CD4-positive, alpha-beta T cell treated with Interleukin-21 for 1 hour (primary cell): ENCODE data around the gene DCC.
"Not testable (repeated sequence)": the region's sequence is repeated elsewhere in the genome, so short reads cannot be mapped to it uniquely, and the experiment has no call there.

Source experiments
- DNase-seq: peaks from one replicate; pipeline ENCODE4 v3.0.0-alpha.2; 2020

Gene DCC

DNA sequence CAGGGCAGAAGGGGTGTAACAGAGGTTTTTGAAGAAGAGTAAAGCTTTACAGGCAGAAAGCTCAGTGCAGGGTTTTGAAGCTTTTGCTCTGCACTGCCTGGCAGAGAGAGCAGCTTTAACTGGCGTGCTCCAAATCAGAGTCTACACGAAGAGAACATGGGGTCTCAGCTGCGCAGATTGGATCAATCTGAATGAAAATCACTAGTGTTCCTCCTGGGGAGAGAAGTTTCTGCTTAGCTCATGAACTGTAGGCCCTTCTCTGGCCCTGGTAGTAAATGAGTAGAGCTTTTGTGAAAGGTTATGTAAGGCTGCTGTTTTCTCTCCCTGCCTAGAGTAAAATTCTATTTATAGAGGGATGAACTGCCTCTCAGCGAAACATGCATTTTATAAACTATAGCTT, 13.6 kb downstream of the DCC start:
- DNase-seq: no peak

DNA sequence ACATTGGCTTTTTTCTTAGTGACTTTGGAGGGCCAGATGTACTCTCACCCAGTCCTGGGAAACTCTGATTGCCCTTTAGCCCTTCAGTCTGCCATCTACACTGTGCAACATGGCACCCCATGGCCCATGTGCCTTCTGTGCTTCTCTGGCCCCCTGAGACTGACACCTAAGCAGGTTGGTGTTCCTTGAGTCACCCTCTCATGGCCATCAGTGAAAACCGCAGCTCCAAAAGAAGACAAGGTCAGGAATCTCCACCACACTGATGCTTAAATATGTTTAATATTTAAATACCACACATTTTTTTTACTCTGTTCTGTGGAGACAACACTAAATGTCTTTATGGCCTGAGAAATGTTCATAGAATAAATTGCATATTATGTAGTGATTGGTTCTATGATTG, 23.9 kb downstream of the DCC start:
- DNase-seq: no peak

DNA sequence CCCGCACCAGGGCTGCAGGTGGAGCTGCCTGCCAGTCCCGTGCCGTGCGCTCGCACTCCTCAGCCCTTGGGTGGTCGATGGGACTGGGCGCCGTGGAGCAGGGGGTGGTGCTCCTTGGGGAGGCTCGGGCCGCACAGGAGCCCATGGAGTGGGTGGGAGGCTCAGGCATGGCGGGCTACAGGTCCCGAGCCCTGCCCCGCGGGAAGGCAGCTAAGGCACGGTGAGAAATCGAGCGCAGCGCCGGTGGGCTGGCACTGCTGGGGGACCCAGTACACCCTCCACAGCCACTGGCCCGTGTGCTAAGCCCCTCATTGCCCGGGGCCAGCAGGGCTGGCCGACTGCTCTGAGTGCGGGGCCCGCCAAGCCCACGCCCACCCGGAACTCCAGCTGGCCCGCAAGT, 26.9 kb downstream of the DCC start:
- not testable (repeated sequence) for DNase-seq

DNA sequence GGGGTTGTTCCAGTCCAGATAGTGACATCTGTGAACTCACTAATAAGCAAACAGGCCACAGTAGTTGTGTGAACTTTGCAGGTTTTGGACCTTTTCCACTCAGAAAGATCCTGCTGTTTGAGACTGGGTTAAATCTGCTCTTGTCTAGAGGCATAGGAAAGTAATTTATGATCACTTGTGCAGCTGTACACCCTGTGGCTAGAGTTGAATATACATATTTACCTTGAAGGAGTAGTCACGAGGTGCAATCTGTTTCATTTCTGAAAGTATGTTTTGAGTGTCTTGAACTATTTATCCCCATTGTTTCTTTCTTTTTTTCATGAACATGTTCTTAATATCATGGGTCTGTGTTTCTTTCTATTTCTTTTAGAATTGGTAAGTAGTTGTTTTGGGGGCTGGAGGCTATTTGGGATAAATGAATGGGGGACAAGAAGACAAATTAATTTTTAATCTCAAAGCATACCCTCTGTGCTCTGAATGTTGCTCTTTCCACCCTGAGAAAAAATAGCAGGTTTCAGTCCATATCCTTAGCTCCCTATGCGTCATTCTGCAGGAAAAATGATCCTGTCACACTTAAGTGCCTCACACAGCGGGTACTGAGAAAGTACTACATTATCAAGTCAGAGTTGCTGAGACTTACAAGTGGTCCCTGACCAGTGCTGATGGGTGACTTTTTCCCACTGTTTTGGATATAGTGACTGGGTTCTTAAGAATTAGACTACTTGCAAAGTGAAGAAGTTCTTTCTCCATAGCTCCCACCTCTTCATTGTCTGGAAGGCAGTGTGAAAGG, 28.2 kb downstream of the DCC start:
- DNase-seq: no peak

DNA sequence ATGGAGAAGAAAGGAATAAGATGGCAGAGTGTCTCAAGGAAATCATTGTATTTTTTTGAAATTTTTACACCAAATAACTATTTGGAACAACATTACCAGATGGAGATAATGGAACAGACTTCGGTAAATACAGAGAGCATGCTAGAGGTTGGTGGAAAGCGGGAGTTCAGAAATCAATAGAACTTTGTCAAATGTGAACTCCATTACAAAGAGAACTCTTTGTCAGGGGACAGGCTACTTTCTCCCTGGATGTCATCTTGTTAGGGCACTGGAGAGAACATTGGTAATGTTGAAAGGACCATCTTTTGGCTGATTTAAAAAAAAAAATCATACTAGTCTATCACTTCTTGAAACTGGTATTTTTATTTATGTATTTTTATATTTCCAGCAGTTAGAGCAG, 30.8 kb downstream of the DCC start:
- no peak for DNase-seq

DNA sequence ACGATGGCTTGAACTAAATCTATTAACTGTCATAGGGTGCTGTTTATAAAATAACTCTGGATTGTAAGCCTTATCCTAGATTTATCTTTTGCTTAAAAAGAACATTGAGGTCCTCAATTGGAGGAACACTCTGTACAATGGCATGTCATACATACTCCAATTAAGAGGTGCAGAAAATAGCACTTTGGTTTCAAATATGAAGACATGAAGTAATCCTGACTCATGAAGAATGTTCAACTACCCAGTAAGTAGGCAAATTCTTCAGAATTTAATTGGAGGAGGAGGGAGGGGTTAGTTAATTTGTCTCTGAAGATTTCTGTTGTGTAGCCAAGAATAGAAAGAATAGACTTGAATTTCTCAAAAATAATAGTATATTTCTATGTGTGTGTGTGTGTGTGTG, 36.1 kb downstream of the DCC start:
- no peak for DNase-seq

DNA sequence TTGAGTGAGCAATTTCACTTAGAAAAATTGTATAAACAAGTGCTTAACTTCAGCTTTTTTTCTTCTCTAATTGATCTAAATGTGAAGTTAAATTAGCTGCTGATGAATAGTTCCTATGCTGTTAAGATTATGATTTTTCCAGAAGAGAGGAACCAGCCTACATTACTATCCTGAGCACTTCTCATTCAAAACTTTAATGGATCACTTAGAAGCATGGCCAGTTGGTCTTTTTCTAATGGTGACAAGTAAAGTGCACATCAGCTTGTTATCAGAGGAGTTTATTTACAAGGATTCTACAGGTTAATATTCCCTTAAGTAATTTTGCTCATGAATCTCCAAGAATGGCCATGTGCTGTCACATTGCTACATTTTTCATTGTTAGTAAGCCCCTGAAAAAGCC, 37.1 kb downstream of the DCC start:
- no peak for DNase-seq

DNA sequence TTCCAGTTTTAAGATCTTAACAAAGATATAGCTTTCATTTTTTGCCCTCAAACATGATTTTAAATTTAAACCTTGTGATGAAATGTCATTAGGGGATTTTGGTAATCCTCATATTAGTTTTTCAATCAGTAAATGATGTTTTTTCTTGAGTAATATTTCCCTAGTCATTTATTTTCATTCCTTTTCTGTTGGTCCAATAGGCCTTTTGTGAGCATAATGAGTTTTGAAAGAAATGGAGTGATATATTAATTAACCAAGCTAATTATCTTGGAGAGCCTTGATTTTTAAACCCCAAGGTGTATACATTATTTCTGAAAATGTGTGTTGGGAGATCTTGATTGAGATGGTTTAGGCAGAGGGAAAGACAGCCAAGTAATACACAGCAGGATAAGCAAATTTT, 46.3 kb downstream of the DCC start:
- no peak for DNase-seq

DNA sequence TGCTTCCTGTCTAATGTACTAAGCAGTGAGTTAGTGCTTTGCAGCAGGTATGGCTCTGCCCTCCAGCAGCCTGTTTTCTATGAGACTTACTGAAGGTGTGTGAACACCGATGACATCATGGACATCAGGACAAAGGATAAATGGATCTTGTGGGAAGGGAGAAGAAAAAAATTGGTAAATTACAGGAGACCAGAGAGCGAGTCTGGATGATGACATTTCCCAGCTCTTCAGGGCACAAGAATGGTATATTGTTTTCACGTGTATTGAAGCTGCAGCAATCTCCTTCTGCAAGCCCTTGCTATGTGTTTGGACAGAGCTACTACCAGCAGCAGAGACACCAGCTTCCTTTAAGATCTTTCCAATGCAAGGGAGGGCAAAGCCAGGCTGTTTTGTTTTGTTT, 47.2 kb downstream of the DCC start:
- no peak for DNase-seq

DNA sequence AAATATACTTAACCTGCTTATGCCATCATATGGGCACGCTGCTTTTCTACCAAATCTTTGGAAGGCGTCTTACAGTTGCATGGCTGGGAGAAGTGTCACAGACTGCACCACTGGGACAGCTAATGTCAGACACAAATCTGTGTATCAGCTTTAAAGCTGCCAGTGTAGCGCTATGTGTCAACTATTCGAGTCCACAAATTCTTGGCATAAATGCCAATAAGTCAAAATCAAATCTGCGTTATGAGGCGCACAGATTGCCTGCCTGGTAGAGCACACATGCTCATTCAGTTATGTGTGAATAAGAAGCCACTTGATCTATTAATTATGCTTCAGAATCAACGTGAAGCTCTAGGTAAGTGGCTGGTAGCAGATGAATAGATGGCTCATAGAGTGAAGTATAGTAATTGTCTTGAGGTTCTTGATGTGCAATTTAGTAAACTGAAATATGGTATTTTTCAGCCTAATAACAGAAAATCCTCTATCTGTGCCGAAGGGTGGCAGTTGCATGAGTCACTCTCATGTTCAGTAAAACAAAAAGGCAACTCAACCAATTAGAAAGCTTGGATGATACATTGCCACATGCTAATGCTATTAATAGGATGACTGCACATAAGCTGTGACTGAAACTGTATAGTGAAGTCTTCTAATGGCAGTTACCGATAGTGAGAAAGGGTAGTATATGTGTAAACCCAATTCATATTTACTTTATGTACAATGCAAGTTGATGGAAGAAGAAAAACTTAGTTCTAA, 52.0 kb downstream of the DCC start:
- DNase-seq: no peak

DNA sequence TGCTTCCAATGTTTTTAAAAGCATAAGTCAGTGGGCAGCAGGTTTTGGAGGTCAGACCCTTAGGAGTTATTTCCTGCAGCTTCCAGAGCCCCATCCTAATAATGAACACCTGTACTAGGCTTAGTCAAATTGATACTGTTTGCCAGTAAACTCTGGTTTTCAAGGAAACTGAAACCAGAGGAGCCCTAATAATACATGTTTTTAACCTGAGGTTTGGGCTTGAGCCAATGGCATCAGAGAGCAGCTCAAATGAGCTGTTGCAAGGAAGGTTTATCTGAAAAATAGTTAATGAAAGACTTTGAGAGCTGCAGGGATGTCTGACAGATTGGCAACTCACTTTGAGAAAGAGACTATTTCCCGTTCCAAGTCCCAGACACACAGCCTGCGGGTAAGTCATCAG, 54.6 kb downstream of the DCC start:
- DNase-seq: no peak

DNA sequence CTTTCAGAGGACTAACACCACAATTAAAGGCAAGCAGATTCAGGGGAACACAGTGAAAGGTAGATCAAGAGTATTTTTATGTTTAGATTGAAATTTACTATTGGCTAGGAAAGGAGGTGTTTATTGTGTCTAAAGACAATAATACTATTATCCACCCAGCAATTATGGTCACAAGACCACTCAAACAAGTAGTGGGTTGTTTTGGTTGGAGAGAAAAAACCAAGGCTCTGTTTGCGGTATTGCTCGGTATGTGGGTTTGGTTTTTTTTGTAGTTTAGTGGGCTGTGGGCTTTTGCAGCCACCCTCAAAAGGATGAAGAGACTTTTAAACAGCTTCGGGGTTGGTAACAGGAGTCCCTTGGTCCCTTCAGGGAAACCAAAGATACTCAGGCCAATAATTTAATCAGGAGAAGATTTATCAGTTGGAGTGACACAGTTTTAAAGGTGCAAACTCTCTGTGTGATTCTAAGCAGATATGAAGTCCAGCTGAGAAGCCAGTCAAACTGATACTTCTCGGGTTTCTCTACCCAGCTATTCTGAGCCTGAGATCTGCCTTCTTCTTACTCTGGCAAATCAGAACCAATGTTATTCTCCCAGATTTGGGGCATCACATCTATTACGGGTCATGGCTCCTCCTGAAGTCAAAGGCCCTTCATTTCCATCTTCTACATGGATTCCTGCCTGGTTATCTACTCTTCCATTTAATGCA, 55.3 kb downstream of the DCC start:
- DNase-seq: no peak

DNA sequence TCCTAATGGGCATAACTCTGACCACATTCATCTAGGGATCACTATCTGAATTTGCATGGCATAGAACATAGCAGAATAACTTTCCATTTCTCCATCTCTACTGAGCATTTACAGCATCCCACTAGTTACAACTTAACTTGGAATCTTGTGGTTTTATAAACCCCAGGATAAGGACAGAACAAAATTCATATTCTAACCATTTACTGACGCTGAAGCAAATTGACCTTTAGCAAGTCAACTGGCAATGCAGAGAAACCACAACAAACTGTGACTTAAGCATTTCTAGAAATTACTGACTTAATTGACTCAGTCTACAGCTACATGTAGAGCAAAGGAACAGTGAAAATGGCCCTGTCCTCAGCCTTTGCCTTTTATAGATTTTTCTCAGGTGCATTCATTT, 61.2 kb downstream of the DCC start:
- DNase-seq: no peak

DNA sequence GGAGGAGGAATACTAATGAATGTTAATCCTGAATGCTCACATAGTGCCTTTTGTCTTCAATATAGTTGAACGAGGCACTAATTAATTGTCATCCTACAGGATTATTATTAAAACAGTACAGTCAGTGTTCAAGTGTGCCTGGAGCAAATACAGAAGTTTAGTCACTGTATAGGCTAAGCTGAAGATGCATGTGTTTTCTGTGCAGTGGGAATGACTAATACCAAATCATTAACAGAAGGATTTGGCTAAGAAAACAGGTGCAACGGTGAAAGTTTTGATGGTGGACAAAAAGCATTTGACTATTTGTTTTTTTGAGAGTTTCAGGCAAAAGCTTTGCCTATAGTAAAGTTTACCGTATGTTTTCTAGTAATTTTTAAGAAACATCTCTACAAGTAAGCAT, 62.8 kb downstream of the DCC start:
- DNase-seq: no peak

DNA sequence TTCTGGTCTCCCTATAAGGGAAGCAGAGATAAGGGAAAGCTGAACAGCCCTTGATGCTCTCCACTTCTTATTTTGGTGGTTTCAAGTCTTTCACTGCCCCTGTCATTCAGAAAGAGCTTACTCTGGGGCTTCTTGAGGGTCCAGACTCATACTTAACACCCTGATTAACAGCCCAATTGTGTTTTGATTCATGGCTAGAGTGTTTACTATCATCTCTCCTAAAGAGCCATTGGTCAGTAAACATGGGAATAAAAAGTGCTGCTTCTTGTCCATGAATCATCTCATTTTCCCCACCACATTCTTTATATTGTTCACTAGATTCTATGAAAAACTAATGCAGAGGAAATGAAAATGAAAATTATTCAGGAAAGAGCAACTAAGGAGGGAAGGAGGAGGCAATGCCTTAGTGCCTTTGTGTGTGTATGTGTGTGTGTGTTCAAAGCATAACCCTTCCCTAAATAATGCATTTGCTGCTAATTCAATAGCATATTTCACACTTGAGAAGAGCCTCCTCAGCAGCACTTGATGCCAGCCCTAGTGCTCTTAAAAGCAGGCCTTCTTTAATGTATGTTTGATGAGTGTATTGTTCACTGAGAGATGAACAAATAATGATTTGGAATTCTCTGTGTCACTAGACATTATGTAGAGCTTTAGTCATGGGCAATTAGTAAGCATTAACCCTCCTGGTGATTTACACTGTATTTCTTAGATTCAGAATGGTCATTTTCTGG, 63.5 kb downstream of the DCC start:
- no peak for DNase-seq

DNA sequence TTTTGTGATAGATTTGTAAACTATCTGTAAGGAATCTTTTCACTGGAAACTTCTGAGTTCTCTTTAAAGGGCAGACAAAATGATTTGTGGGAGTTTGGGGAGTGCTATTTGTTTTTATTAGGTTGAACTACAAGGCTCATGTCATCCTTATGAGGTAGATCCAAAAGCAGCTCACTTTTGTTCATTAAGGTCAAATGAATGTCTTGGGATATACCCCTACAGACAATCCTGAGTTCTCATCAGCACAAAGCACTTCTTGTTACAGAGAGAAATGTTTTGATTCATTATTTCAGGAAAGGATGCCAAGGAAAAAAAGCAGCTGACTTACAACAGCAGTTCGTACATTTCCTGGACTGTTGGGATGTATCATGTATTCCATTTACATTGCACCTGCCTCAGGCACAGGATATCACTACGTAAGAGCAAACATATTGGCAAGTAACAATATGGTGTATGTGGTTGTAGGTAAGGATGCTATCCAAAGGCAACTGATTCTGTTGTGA, 68.9 kb downstream of the DCC start:
- no peak for DNase-seq

DNA sequence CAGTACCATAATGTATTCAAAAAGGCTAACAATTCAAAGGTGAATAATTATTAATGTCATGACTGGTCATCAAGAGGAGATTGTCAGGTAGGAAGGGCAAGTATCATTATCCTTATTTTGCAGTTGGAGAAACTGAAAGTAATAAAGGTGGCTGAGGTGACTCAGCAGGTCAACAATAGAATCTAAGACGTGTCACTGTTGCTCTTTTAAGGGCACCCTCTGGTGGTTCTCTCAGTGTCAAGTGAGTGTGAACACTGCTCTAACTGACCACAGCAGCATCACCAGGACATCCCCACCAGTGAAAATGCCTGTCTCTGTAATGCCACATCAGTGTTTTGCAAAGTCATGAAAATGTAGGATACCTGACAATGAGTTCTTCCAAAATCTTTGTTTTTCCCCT, 69.7 kb downstream of the DCC start:
- DNase-seq: no peak

DNA sequence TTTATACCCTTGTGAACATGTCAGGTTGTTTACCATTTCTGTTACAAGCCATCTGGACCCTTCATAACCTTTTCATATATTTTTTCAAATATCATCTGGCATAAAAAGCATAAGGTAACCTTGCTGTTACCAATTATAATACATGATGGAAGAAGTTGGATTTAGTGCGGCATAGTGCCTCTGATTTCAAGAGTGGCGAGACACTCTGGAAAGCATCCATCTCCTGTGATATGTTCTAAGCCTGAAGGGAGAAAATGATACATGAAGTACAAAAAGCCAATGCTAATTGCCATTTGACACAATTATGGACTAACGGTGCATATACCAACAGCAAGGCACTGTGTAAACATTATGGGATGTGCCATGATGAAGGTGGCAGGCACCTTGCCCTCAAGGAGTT, 75.1 kb downstream of the DCC start:
- no peak for DNase-seq

DNA sequence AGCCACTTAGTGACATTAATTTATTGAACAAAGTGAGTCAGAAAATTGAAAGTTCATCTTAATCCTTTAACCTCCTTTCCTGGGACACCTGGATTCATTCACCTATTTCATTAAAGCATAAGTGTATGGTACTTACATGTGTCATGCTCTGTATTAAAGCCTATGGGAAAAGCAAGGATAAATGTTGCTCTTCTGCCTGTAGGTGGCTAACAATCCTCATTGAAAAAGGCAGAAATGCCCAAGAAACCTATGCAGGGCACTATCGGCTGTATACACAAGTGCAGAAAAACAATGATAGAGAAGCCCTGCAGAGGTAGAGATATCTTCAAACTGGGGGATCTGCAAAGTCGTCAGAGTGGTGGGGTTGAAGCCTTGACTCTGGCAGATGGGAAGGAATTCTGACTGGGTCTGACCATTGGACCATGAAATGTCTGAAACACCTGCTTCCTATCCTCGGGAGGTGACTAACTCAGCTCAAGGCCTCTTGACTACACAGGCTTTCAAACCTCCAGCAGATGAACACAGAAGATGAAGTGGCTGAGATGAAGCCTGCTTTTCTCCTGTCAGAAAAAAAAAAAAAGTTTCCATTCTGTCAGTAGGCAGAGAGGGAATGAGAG, 83.1 kb downstream of the DCC start:
- no peak for DNase-seq

DNA sequence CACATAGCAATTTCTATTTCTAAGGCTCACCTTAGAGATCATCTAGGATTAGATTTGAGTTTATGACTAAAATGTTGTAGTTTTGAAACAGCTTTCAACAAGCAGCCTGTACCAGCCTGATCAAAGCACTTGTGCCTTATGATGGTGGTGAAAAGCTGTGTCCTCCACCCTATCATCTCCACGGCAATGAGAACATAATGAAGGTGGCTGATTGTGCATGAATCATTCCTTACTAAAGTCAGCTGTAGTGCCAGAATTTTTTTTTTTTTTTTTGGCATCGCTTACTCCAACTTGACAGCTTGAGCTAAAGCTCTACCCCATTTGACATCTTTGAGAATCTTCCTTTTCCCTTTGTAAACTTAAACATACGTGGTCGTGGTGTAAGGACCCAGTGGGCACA, 86.0 kb downstream of the DCC start:
- DNase-seq: no peak

DNA sequence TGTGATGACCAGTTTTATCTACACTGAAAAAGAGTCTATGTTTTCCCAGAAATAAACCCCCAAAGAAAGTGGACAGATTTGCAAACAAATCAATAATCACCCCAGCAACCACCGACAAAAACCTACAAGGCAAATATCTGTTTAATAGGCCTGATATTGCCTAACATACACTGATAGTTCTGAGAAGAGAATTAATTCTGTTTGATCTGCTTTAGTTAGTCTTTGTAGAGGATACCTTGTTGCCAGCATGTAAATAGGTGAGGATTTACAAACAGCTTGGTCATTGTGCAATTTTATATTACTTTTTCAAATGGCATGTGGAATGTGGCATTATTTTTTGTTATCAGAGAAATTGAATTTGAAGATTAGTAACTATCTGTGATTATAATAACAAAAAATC, 86.5 kb downstream of the DCC start:
- no peak for DNase-seq

DNA sequence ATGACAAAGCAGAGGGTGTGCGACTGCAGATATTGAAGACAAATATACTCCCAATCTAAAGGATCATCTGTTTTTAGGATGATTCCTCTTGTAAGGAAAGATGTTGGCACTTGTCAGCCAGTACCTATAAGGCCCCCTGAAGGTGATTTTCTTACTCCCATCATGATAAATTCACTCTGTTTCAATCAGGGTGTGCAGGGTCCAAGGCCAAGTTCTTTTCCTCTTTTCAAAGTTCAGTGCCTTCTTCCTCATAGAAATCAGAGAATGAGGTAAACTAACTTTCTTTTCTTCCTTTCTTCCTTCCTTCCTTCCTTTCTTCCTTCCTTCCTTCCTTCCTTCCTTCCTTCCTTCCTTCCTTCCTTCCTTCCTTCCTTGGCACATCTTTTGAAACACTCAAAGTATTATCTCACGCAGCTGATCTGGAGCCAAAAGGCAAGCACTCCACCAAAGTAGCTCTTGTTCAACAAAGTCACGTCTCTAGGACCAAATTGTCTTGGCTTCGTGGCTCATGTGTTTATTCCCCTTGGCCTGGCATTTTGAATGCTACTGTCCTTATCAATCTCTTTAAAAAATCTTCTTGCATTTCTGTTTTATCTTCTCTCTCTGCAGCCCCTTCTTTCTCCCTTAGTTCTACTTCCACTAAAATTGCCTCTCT, 87.7 kb downstream of the DCC start:
- DNase-seq: no peak
